ENCODE measurements around the gene GGA3. TPM values are rescaled to one million over a fixed set of nuclear protein-coding genes. Genes with fewer than 3 reads are reported as not detected.

Gene GGA3
- total and polyA plus RNA-seq, 5 donors from 2014 or later: 8.0 to 92.6 (median 11.3) TPM

DNA sequence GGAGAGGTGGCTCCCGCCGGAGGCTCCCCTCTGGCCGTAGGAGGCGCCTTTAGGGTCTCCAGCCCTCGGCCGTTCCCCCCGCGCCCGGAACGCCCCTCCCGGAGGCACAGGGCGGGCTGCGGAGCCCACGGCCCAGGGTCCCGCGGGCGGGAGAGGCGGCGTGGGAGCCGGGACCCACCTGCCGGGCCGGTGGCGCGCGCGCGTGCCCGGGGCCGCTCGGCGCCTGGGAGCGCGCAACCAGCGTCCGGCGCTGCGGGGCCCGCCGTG is 9.5 kb upstream of the GGA3 start, which contains the start of gene MIF4GD:
Gene MIF4GD (minus strand): TSS at position 266 of the 267 bp plus-strand sequence. CDS start 1,036 bp downstream, outside the sequence.
- peaks cover 28% of the 10 kb centered on the region for H3K4me1 ChIP-seq (ENCODE audit: control insufficient read depth, insufficient read depth, low read length, poor library complexity, severe bottlenecking)
- peaks cover 7% of the 10 kb centered on the region for H3K36me3 Mint-ChIP-seq
- no peaks in the 10 kb centered on the region for H3K9me3 ChIP-seq (ENCODE audit: control insufficient read depth in 2 of 2, low read length in 2 of 2)
- H3K36me3 ChIP-seq (ENCODE audit: control insufficient read depth, insufficient read depth, low read length): peaks cover 14% of the 10 kb centered on the region
- H3K9me3 Mint-ChIP-seq: peaks cover 0 to 2% (median 0%) of the 10 kb centered on the region in 7 donors
- H3K4me3 ChIP-seq (ENCODE audit: low read depth, low read length): peak within 1 kb of the TSS; percentile 67
- H3K27me3 ChIP-seq (ENCODE audit: control insufficient read depth, insufficient read depth, low read length): no peaks in the 10 kb centered on the region
- DNase-seq (no peak), ATAC-seq (ENCODE audit: low read depth in 2 of 2) (no peak)
- H3K27me3 Mint-ChIP-seq: no peaks in the 10 kb centered on the region
- H3K27ac ChIP-seq (ENCODE audit: insufficient read depth, low read length, poor library complexity, severe bottlenecking): peak within 1 kb of the TSS; percentile 89
- H3K4me1 Mint-ChIP-seq: peaks cover 4 to 46% (median 12%) of the 10 kb centered on the region in 4 donors
- peak within 1 kb of the TSS; percentile 84 to 97 (median 87) for H3K4me3 Mint-ChIP-seq
- H3K27ac Mint-ChIP-seq: peak within 1 kb of the TSS; percentile 57 to 90 (median 90)

DNA sequence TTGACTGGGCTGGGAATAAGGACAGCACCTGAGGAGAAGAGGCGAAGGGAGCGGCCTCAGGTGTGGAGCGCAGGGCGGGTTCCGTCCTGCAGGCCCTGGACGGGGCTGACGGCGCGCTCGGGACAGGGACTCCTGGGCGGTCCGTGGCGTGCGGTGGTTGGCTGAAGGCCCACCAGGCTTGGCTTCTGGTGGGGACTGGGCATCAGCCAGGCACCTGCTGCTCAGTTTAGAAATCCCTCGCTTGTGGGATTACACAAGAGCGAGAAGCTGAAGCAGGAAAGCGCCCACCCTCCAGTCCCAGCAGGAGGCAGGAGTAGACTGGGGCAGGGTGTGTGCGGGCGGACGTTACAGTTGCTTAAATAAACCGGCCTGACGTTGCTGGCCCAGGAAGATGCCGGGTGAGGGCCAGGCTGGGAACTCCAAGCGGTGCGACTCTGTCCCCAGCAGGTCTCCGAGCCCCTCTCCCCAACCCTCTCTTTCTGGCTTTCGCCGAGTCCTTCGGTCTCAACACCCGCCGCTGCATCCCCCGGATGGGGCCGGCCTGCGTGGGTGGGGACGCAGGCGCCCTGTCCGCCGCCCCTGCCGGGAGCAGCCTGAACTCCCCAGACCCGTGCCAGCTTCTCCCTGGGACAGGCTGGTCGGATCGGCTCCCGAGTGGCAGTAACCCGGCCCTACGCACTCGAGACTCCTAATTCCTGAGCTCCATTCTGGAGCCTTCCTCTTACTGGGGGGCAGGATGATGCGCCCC is 9.0 kb upstream of the GGA3 start:
- H3K27ac Mint-ChIP-seq: peak overlapping the region; percentile 56 to 83 (median 82)
- ATAC-seq (ENCODE audit: low read depth in 2 of 2): peak; percentile 12 to 24
- Histone ChIP-seq H3K27ac (ENCODE audit: insufficient read depth, low read length, poor library complexity, severe bottlenecking) (peak overlapping the region; percentile 89), H3K27me3 (ENCODE audit: control insufficient read depth, insufficient read depth, low read length) (no peaks in the 10 kb centered on the region), H3K9me3 (ENCODE audit: control insufficient read depth in 2 of 2, low read length in 2 of 2) (no peaks in the 10 kb centered on the region), H3K4me1 (ENCODE audit: control insufficient read depth, insufficient read depth, low read length, poor library complexity, severe bottlenecking) (peaks cover 28% of the 10 kb centered on the region), H3K4me3 (ENCODE audit: low read depth, low read length) (peak overlapping the region; percentile 51), H3K36me3 (ENCODE audit: control insufficient read depth, insufficient read depth, low read length) (peaks cover 19% of the 10 kb centered on the region)
- peak in 1 of 3 donors; percentile 75 for DNase-seq
- H3K4me1 Mint-ChIP-seq: peaks cover 4 to 45% (median 12%) of the 10 kb centered on the region in 4 donors
- H3K27me3 Mint-ChIP-seq: no peaks in the 10 kb centered on the region
- peaks cover 7% of the 10 kb centered on the region for H3K36me3 Mint-ChIP-seq
- peak overlapping the region; percentile 83 to 97 (median 85) for H3K4me3 Mint-ChIP-seq
- peaks cover 0 to 2% (median 0%) of the 10 kb centered on the region in 7 donors for H3K9me3 Mint-ChIP-seq

DNA sequence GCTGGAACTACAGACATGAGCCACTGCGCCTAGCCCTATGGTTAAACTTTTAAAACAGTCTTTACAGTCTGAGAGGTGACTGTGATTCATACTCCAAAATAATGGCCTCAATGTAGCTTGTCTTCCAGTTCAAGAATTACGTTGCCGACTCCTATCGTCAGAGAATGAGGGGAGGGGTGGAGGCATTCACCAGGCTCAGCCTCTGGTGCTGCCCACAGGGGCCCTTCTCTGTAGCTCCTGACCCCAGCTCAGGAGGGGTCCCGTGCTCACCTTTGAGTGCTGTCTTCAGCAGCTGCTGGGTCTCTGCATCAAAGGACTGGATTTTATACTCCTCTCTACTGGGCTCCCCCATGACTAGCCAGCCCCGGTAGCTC is 8.4 kb upstream of the GGA3 start:
- Mint-ChIP-seq H3K27ac (peak overlapping the region; percentile 56 to 83 (median 65)), H3K27me3 (no peaks in the 10 kb centered on the region), H3K4me1 (peaks cover 4 to 43% (median 12%) of the 10 kb centered on the region in 4 donors), H3K4me3 (peak overlapping the region; percentile 83 to 97 (median 85)), H3K9me3 (peaks cover 0 to 2% (median 0%) of the 10 kb centered on the region in 7 donors), H3K36me3 (peaks cover 7% of the 10 kb centered on the region)
- no peaks in the 10 kb centered on the region for H3K27me3 ChIP-seq (ENCODE audit: control insufficient read depth, insufficient read depth, low read length)
- peaks cover 22% of the 10 kb centered on the region for H3K36me3 ChIP-seq (ENCODE audit: control insufficient read depth, insufficient read depth, low read length)
- peak overlapping the region; percentile 26 for H3K4me3 ChIP-seq (ENCODE audit: low read depth, low read length)
- ATAC-seq (ENCODE audit: low read depth in 2 of 2) (no peak), DNase-seq (no peak)
- H3K4me1 ChIP-seq (ENCODE audit: control insufficient read depth, insufficient read depth, low read length, poor library complexity, severe bottlenecking): peaks cover 28% of the 10 kb centered on the region
- H3K27ac ChIP-seq (ENCODE audit: insufficient read depth, low read length, poor library complexity, severe bottlenecking): peak overlapping the region; percentile 89
- H3K9me3 ChIP-seq (ENCODE audit: control insufficient read depth in 2 of 2, low read length in 2 of 2): no peaks in the 10 kb centered on the region

DNA sequence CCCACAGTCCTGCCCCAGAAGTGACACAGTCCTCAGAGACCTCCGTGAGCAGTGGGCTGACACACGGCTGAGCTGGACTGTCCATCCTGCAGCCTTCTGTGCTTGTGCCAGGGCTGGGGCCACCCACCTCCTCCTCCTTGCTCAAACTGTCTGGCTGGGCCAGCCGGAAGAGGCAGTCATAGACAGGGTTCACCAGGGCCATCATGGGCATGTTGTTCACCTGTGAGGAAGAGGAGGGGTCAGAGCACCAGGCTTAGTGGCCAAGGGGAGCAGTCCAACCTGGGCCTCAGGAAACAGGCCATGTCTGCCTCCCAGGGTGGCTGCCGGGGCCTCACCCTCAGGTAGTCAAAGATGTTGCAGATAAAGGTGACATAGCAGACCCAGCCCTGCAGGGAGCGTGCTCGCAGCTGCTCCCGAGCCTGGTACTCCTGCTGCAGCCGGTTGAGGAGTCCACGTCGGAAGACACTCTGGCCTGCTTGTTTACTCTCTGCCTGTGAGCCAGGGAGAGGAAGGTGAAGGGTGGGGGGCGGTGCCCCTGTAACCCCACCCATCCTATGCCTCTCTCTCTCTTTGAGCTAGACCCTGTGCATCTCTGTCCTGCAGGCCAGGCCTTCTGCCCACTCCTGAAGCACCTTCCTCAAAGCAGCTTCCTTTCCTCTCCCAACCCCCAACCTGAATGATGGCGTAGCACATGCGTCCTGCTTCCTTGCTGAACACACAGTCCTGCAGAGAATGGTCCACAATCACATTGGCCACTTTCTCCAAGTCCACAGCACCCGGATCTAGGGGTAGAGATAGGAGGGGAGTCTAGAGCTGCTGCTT is 6.2 kb upstream of the GGA3 start:
- Histone ChIP-seq H3K9me3 (ENCODE audit: control insufficient read depth in 2 of 2, low read length in 2 of 2) (no peaks in the 10 kb centered on the region), H3K36me3 (ENCODE audit: control insufficient read depth, insufficient read depth, low read length) (peaks cover 35% of the 10 kb centered on the region), H3K27me3 (ENCODE audit: control insufficient read depth, insufficient read depth, low read length) (no peaks in the 10 kb centered on the region), H3K4me3 (ENCODE audit: low read depth, low read length) (no peak overlapping the region), H3K27ac (ENCODE audit: insufficient read depth, low read length, poor library complexity, severe bottlenecking) (no peak overlapping the region), H3K4me1 (ENCODE audit: control insufficient read depth, insufficient read depth, low read length, poor library complexity, severe bottlenecking) (peaks cover 28% of the 10 kb centered on the region)
- Mint-ChIP-seq H3K27me3 (no peaks in the 10 kb centered on the region), H3K36me3 (peaks cover 9% of the 10 kb centered on the region), H3K4me3 (peak overlapping the region in 2 of 4 donors; percentile 74 to 97), H3K9me3 (no peaks in the 10 kb centered on the region), H3K4me1 (peaks cover 4 to 40% (median 13%) of the 10 kb centered on the region in 4 donors), H3K27ac (peak overlapping the region in 2 of 3 donors; percentile 41 to 74)
- DNase-seq (no peak), ATAC-seq (ENCODE audit: low read depth in 2 of 2) (no peak)

DNA sequence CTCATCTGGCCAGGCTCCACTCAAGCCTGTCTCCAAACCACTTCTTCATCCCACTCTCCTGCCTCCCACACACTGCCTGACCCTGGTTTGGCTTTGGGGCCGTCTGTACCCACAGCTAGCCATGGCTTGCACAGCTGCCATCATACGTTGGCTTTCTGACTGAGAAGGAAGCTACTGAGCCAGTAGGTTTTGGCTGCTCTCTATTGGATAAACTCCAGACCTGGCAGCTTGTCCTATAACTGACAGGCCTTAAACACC is 5.7 kb upstream of the GGA3 start:
- H3K36me3 ChIP-seq (ENCODE audit: control insufficient read depth, insufficient read depth, low read length): peaks cover 35% of the 10 kb centered on the region
- H3K4me1 ChIP-seq (ENCODE audit: control insufficient read depth, insufficient read depth, low read length, poor library complexity, severe bottlenecking): peaks cover 28% of the 10 kb centered on the region
- ATAC-seq (ENCODE audit: low read depth in 2 of 2): no peak
- H3K27me3 Mint-ChIP-seq: no peaks in the 10 kb centered on the region
- H3K9me3 Mint-ChIP-seq: no peaks in the 10 kb centered on the region
- DNase-seq: no peak
- H3K4me3 Mint-ChIP-seq: peak overlapping the region in 1 of 4 donors; percentile 97
- H3K27ac Mint-ChIP-seq: peak overlapping the region in 2 of 3 donors; percentile 48 to 86
- no peak overlapping the region for H3K27ac ChIP-seq (ENCODE audit: insufficient read depth, low read length, poor library complexity, severe bottlenecking)
- no peak overlapping the region for H3K4me3 ChIP-seq (ENCODE audit: low read depth, low read length)
- H3K4me1 Mint-ChIP-seq: peaks cover 9 to 41% (median 16%) of the 10 kb centered on the region in 4 donors
- H3K9me3 ChIP-seq (ENCODE audit: control insufficient read depth in 2 of 2, low read length in 2 of 2): no peaks in the 10 kb centered on the region
- H3K36me3 Mint-ChIP-seq: peaks cover 9% of the 10 kb centered on the region
- H3K27me3 ChIP-seq (ENCODE audit: control insufficient read depth, insufficient read depth, low read length): no peaks in the 10 kb centered on the region

DNA sequence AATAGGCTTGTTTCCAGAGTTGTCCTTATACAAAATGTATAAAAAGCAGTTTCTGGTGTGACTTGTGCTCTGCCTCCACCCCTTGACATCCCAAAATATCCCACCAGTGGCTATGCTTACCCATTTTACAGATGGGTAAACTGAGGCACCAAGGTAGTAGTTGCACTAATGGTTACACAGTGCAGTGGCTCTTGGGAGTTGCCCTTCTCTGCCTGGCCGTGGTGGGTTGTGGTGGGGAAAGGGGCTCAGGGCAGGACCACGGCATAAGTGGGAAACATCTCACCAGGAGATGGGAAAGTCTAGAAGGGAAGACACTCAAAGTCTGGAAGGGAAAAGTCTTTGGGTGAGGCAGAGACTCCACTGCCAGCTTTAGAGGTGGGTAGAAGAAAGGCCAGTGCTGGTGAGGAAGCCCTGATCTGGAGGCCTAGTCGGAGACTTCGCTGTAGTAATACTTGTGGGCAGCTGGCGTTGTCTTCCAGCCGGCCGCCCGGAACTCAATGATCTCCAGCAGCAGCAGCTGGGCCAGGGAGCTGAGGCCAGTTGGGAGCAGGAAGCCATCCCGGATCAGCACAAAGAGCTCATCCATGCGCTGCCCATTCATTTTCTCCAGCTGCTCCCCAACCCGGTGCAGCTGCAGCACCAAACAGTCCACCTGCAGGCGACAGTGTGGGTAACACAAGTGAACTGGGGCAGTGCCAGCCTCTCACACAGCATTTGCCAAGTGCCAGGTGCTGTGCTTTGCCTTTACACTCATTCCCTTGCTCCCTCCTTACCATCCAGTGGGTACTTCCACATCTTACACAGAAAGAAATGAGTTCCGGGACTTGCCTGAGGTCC is 5.1 kb upstream of the GGA3 start:
- peaks cover 9 to 41% (median 15%) of the 10 kb centered on the region in 4 donors for H3K4me1 Mint-ChIP-seq
- peaks cover 35% of the 10 kb centered on the region for H3K36me3 ChIP-seq (ENCODE audit: control insufficient read depth, insufficient read depth, low read length)
- DNase-seq (no peak), ATAC-seq (ENCODE audit: low read depth in 2 of 2) (no peak)
- no peaks in the 10 kb centered on the region for H3K9me3 ChIP-seq (ENCODE audit: control insufficient read depth in 2 of 2, low read length in 2 of 2)
- H3K27me3 Mint-ChIP-seq: no peaks in the 10 kb centered on the region
- H3K9me3 Mint-ChIP-seq: no peaks in the 10 kb centered on the region
- H3K27ac Mint-ChIP-seq: peak overlapping the region in 2 of 3 donors; percentile 48 to 86
- H3K4me1 ChIP-seq (ENCODE audit: control insufficient read depth, insufficient read depth, low read length, poor library complexity, severe bottlenecking): peaks cover 26% of the 10 kb centered on the region
- H3K4me3 ChIP-seq (ENCODE audit: low read depth, low read length): no peak overlapping the region
- H3K27me3 ChIP-seq (ENCODE audit: control insufficient read depth, insufficient read depth, low read length): no peaks in the 10 kb centered on the region
- H3K4me3 Mint-ChIP-seq: peak overlapping the region in 2 of 4 donors; percentile 4 to 97
- H3K36me3 Mint-ChIP-seq: peaks cover 9% of the 10 kb centered on the region
- no peak overlapping the region for H3K27ac ChIP-seq (ENCODE audit: insufficient read depth, low read length, poor library complexity, severe bottlenecking)

DNA sequence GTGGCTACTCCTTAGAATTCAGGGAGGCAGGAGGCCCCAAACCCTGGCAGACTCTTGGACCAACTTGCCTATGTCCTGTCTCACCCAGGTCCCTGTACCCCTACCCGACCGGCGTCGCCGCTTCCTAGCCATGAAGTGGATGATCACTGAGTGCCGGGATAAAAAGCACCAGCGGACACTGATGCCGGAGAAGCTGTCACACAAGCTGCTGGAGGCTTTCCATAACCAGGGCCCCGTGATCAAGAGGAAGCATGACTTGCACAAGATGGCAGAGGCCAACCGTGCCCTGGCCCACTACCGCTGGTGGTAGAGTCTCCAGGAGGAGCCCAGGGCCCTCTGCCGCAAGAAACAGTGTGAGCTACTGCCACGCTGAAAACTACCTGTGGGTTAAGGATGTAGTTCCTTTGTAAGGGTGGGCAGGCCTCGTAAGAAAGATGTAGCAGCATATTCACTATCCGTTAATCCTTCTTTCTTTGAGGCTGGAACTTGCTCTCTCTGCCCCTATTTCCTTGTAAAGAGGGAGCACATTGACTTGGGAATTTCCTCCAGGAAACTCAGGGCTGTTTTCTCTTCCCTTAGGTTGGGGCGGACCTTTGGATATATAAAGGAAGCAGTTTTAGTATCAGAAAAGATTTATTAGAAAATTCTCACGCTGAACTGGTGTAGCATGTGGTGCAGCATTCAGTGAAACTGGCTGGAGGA is 4.4 kb upstream of the GGA3 start:
- peaks cover 28% of the 10 kb centered on the region for H3K4me1 ChIP-seq (ENCODE audit: control insufficient read depth, insufficient read depth, low read length, poor library complexity, severe bottlenecking)
- H3K4me3 ChIP-seq (ENCODE audit: low read depth, low read length): no peak overlapping the region
- ATAC-seq (ENCODE audit: low read depth in 2 of 2): no peak
- H3K27ac ChIP-seq (ENCODE audit: insufficient read depth, low read length, poor library complexity, severe bottlenecking): no peak overlapping the region
- no peak for DNase-seq
- Mint-ChIP-seq H3K27ac (peak overlapping the region in 1 of 3 donors; percentile 14), H3K4me1 (peaks cover 9 to 46% (median 17%) of the 10 kb centered on the region in 4 donors), H3K27me3 (no peaks in the 10 kb centered on the region), H3K4me3 (peak overlapping the region in 1 of 4 donors; percentile 97), H3K36me3 (peaks cover 9% of the 10 kb centered on the region), H3K9me3 (no peaks in the 10 kb centered on the region)
- H3K27me3 ChIP-seq (ENCODE audit: control insufficient read depth, insufficient read depth, low read length): no peaks in the 10 kb centered on the region
- peaks cover 35% of the 10 kb centered on the region for H3K36me3 ChIP-seq (ENCODE audit: control insufficient read depth, insufficient read depth, low read length)
- no peaks in the 10 kb centered on the region for H3K9me3 ChIP-seq (ENCODE audit: control insufficient read depth in 2 of 2, low read length in 2 of 2)
